ENCODE data around the gene UBE2J1.

- TF ChIP-seq, protein P1, sequence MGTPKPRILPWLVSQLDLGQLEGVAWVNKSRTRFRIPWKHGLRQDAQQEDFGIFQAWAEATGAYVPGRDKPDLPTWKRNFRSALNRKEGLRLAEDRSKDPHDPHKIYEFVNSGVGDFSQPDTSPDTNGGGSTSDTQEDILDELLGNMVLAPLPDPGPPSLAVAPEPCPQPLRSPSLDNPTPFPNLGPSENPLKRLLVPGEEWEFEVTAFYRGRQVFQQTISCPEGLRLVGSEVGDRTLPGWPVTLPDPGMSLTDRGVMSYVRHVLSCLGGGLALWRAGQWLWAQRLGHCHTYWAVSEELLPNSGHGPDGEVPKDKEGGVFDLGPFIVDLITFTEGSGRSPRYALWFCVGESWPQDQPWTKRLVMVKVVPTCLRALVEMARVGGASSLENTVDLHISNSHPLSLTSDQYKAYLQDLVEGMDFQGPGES (IDR thresholded peaks at IDR 0.05; ENCODE audit: low read depth, low read length): no peak
- TF ChIP-seq CTCF (IDR thresholded peaks at IDR 0.05) (no peak), POLR2AphosphoS5 (IDR thresholded peaks at IDR 0.05; ENCODE audit: low read depth, low read length) (no peak), FOSL2 (IDR thresholded peaks at IDR 0.05; ENCODE audit: borderline replicate concordance, low read depth) (no peak), MAX (IDR thresholded peaks at IDR 0.05; ENCODE audit: low read depth) (no peak), NFIC (IDR thresholded peaks at IDR 0.05; ENCODE audit: borderline replicate concordance) (no peak), RAD21 (IDR thresholded peaks at IDR 0.05; ENCODE audit: low read length) (no peak), RFX5 (IDR thresholded peaks at IDR 0.05; ENCODE audit: low read length) (no peak)
Observed at GRCh38 chr6:89335164-89335563, 17.4 kb downstream of the UBE2J1 start.
